SK-N-SH treated with all-trans-retinoic acid at 6 μM for 48 hours (cell line): ENCODE measurements around the gene STK33.

Source experiments
- ATAC-seq: fragments of 200-7000 bp; cut with Tn5 transposase; 3 replicates; pipeline ENCODE4 v1.9.1; 2020; ENCODE audit warnings: mild to moderate bottlenecking, moderate library complexity
- ARNTL ChIP-seq: fragments of 450-650 bp; formaldehyde crosslinking; IDR thresholded peaks from 2 replicates; pipeline ENCODE4 v1.5.0; 2020; ENCODE audit warnings: low read depth, mild to moderate bottlenecking, moderate library complexity, borderline replicate concordance
- BACH2 ChIP-seq: fragments of 250-450 bp; sonication (Bioruptor Pico); IDR thresholded peaks from 2 replicates; pipeline ENCODE4 v1.9.0; 2021; ENCODE audit warnings: mild to moderate bottlenecking, borderline replicate concordance
- CREB5 ChIP-seq: fragments of 250-450 bp; sonication (Bioruptor Pico); IDR thresholded peaks from 2 replicates; pipeline ENCODE4 v1.5.1; 2020; ENCODE audit warnings: low read depth, mild to moderate bottlenecking, moderate library complexity
- CSDC2 ChIP-seq: fragments of 250-450 bp; sonication (Bioruptor Pico); IDR thresholded peaks from 2 replicates; pipeline ENCODE4 v1.5.0; 2020; ENCODE audit warnings: mild to moderate bottlenecking, moderate library complexity
- CSRNP3 ChIP-seq: fragments of 250-450 bp; sonication (Bioruptor Pico); IDR thresholded peaks from 2 replicates; pipeline ENCODE4 v1.5.1; 2021; ENCODE audit warnings: mild to moderate bottlenecking, moderate library complexity
- ESRRG ChIP-seq: fragments of 250-450 bp; sonication (Bioruptor Pico); IDR thresholded peaks from 2 replicates; pipeline ENCODE4 v1.6.1; 2021; ENCODE audit warnings: mild to moderate bottlenecking
- GLIS3 ChIP-seq: fragments of 250-450 bp; sonication (Bioruptor Pico); IDR thresholded peaks from 2 replicates; pipeline ENCODE4 v1.5.0; 2020; ENCODE audit warnings: mild to moderate bottlenecking, moderate library complexity
- ISL1 ChIP-seq: fragments of 250-450 bp; sonication (Bioruptor Pico); IDR thresholded peaks from 2 replicates; pipeline ENCODE4 v2.1.2; 2022; ENCODE audit warnings: mild to moderate bottlenecking, moderate library complexity
- OSR1 ChIP-seq: fragments of 250-450 bp; sonication (Bioruptor Pico); IDR thresholded peaks from 2 replicates; pipeline ENCODE4 v1.8.0; 2022; ENCODE audit warnings: moderate library complexity, mild to moderate bottlenecking, inconsistent platforms
- PATZ1 ChIP-seq: fragments of 250-450 bp; sonication (Bioruptor Pico); IDR thresholded peaks from 2 replicates; pipeline ENCODE4 v1.8.0; 2020; ENCODE audit warnings: mild to moderate bottlenecking, moderate library complexity, borderline replicate concordance
- POU6F1 ChIP-seq: fragments of 250-450 bp; sonication (Bioruptor Pico); IDR thresholded peaks from 2 replicates; pipeline ENCODE4 v1.8.0; 2021; ENCODE audit warnings: low read depth, mild to moderate bottlenecking, moderate library complexity, borderline replicate concordance
- PPARA ChIP-seq: fragments of 250-450 bp; sonication (Bioruptor Pico); IDR thresholded peaks from 2 replicates; pipeline ENCODE4 v1.5.0; 2020; ENCODE audit warnings: mild to moderate bottlenecking, borderline replicate concordance
- RARB ChIP-seq: fragments of 250-450 bp; sonication (Bioruptor Pico); IDR thresholded peaks from 2 replicates; pipeline ENCODE4 v1.8.0; 2021; ENCODE audit warnings: mild to moderate bottlenecking, moderate library complexity
- SNAI2 ChIP-seq: fragments of 250-450 bp; sonication (Bioruptor Pico); IDR thresholded peaks from 2 replicates; pipeline ENCODE4 v1.5.0; 2020; ENCODE audit warnings: mild to moderate bottlenecking, moderate library complexity
- TCF4 ChIP-seq: fragments of 250-450 bp; sonication (Bioruptor Pico); IDR thresholded peaks from 2 replicates; pipeline ENCODE4 v1.8.0; 2021; ENCODE audit warnings: mild to moderate bottlenecking, moderate library complexity, borderline replicate concordance
- TOX ChIP-seq: fragments of 250-450 bp; sonication (Bioruptor Pico); IDR thresholded peaks from 2 replicates; pipeline ENCODE4 v1.8.0; 2021; ENCODE audit warnings: mild to moderate bottlenecking, moderate library complexity, borderline replicate concordance
- ZC3H10 ChIP-seq: fragments of 250-450 bp; sonication (Bioruptor Pico); IDR thresholded peaks from 2 replicates; pipeline ENCODE4 v1.5.1; 2021; ENCODE audit warnings: mild to moderate bottlenecking, moderate library complexity
- ZFP3 ChIP-seq: fragments of 250-450 bp; sonication (Bioruptor Pico); IDR thresholded peaks from 2 replicates; pipeline ENCODE4 v1.5.0; 2020; ENCODE audit warnings: mild to moderate bottlenecking, moderate library complexity
- ZFP30 ChIP-seq: fragments of 450-650 bp; formaldehyde crosslinking; IDR thresholded peaks from 2 replicates; pipeline ENCODE4 v1.5.0; 2022; ENCODE audit warnings: mild to moderate bottlenecking, moderate library complexity
- ZNF565 ChIP-seq: fragments of 450-650 bp; formaldehyde crosslinking; conservative IDR thresholded peaks from 2 replicates; pipeline ENCODE4 v1.5.0; 2020; ENCODE audit warnings: low read depth, mild to moderate bottlenecking, moderate library complexity
- ZNF70 ChIP-seq: fragments of 450-650 bp; formaldehyde crosslinking; IDR thresholded peaks from 2 replicates; pipeline ENCODE4 v1.5.0; 2020; ENCODE audit warnings: mild to moderate bottlenecking, moderate library complexity
- ZNF8 ChIP-seq: fragments of 450-650 bp; formaldehyde crosslinking; IDR thresholded peaks from 2 replicates; pipeline ENCODE4 v1.5.0; 2020; ENCODE audit warnings: mild to moderate bottlenecking, moderate library complexity

The STK33 gene

GRCh38 chr11:8605971-8606563, 12.0 kb upstream of the STK33 start:
- TF ChIP-seq BACH2 (CRISPR knock-in tag) (no peak), ZNF70 (CRISPR knock-in tag) (no peak), ESRRG (CRISPR knock-in tag) (no peak), SNAI2 (CRISPR knock-in tag) (no peak), ZFP30 (CRISPR knock-in tag) (no peak), CREB5 (no peak), ISL1 (CRISPR knock-in tag) (no peak), TOX (CRISPR knock-in tag) (no peak), ZNF565 (CRISPR knock-in tag) (no peak), ZC3H10 (CRISPR knock-in tag) (no peak), CSRNP3 (CRISPR knock-in tag) (no peak)
- ATAC-seq = no peak

- peak; percentile 90 for ATAC-seq
- TF ChIP-seq TCF4 (CRISPR knock-in tag) (no peak), ZNF565 (CRISPR knock-in tag) (no peak), POU6F1 (CRISPR knock-in tag) (no peak), ZFP3 (no peak), SNAI2 (CRISPR knock-in tag) (no peak), PPARA (no peak), RARB (CRISPR knock-in tag) (no peak), CSDC2 (no peak), CREB5 (no peak), ESRRG (CRISPR knock-in tag) (no peak), PATZ1 (CRISPR knock-in tag) (no peak), TOX (CRISPR knock-in tag) (no peak), OSR1 (CRISPR knock-in tag) (no peak), ZFP30 (CRISPR knock-in tag) (no peak)
- TF ChIP-seq, all 23 proteins: peak for 0
Measured at GRCh38 chr11:8604078-8604723, 10.2 kb upstream of the STK33 start.

GRCh38 chr11:8603696-8604077, 9.7 kb upstream of the STK33 start:
- TF ChIP-seq ZNF8 (CRISPR knock-in tag) (no peak), TCF4 (CRISPR knock-in tag) (no peak), GLIS3 (no peak), ARNTL (CRISPR knock-in tag) (no peak), ZNF70 (CRISPR knock-in tag) (no peak), SNAI2 (CRISPR knock-in tag) (no peak), TOX (CRISPR knock-in tag) (no peak), OSR1 (CRISPR knock-in tag) (no peak), CSDC2 (no peak), POU6F1 (CRISPR knock-in tag) (no peak), RARB (CRISPR knock-in tag) (no peak), ZFP30 (CRISPR knock-in tag) (no peak), ESRRG (CRISPR knock-in tag) (no peak), ZFP3 (no peak), ISL1 (CRISPR knock-in tag) (no peak), CSRNP3 (CRISPR knock-in tag) (no peak), PPARA (no peak), PATZ1 (CRISPR knock-in tag) (no peak), ZNF565 (CRISPR knock-in tag) (no peak)
- peak; percentile 8; the same call in 2 of the 3 replicates for ATAC-seq
